H1 (cell line): ENCODE data around the gene KCNH1. TPM values are rescaled to one million over a fixed set of nuclear protein-coding genes. Genes with fewer than 3 reads are reported as not detected.

Experiments
- CTCF ChIA-PET: fragments of 300-600 bp; sonication (Branson Sonifier 250); formaldehyde crosslinking; loops from one replicate; lab custom pipeline; 2021; ENCODE audit not compliant: partially characterized antibody; lab: Charles Lee
- POLR2A ChIA-PET: fragments of 300-600 bp; sonication (Branson Sonifier 250); formaldehyde crosslinking; loops from one replicate; lab custom pipeline; 2021; ENCODE audit warnings: inconsistent platforms; ENCODE audit not compliant: partially characterized antibody; lab: Charles Lee
- DNase-seq, 2 experiments: peaks; one replicate each; pipeline versions ENCODE4 v3.0.0 to v3.0.0-alpha.2; 2010 to 2022; ENCODE audit warnings: low spot score in 2 of 2, low read depth in 1 of 2, mixed read lengths in 1 of 2
- FAIRE-seq: peaks from 2 replicates; lab custom pipeline; 2011; peaks lifted over from hg19 to GRCh38; lab: Jason Lieb, UNC
- H2AFZ ChIP-seq: 2 replicates; pipeline ENCODE4 v1.8.1; 2012; ENCODE audit warnings: low read length, inconsistent platforms
- H2AK5ac ChIP-seq: 2 replicates; pipeline ENCODE4 v1.6.1; 2013; ENCODE audit warnings: low read depth, low read length
- H2BK120ac ChIP-seq: replicated peaks from 2 replicates; pipeline ENCODE3; 2013; ENCODE audit warnings: low read depth, low read length, inconsistent platforms
- H2BK12ac ChIP-seq: 2 replicates; pipeline ENCODE4 v1.6.1; 2013; ENCODE audit warnings: low read depth, low read length
- H2BK15ac ChIP-seq: 2 replicates; pipeline ENCODE4 v1.6.1; 2013; ENCODE audit warnings: low read length
- H2BK20ac ChIP-seq: 2 replicates; pipeline ENCODE4 v1.6.1; 2013; ENCODE audit warnings: low read length
- H2BK5ac ChIP-seq: 2 replicates; pipeline ENCODE4 v1.6.1; 2013; ENCODE audit warnings: low read depth, low read length
- H3K14ac ChIP-seq: 2 replicates; pipeline ENCODE4 v1.6.1; 2013; ENCODE audit warnings: inconsistent platforms; ENCODE audit not compliant: insufficient read length
- H3K18ac ChIP-seq: 2 replicates; pipeline ENCODE4 v1.6.1; 2013; ENCODE audit warnings: low read length; ENCODE audit errors: extremely low read depth
- H3K23ac ChIP-seq: 2 replicates; pipeline ENCODE4 v1.6.1; 2013; ENCODE audit warnings: inconsistent platforms; ENCODE audit not compliant: insufficient read length
- H3K23me2 ChIP-seq: 2 replicates; pipeline ENCODE4 v1.6.1; 2013; ENCODE audit warnings: low read depth, low read length
- H3K27ac ChIP-seq: 2 replicates; pipeline ENCODE4 v1.6.1; 2011; ENCODE audit warnings: low read depth, low read length, inconsistent platforms
- H3K27me3 ChIP-seq, 4 experiments: replicated peaks in 1 of 4; 1 replicate in 1 of 4; 2 replicates in 3 of 4; pipeline versions ENCODE4 v1.6.1 to v1.8.1; 2011 to 2013; ENCODE audit warnings: low read length in 3 of 4, mild to moderate bottlenecking in 3 of 4, inconsistent platforms in 2 of 4, mixed read lengths in 2 of 4, moderate library complexity in 1 of 4; ENCODE audit not compliant: control insufficient read depth in 3 of 4, insufficient read depth in 3 of 4; ENCODE audit errors: extremely low read depth in 1 of 4
- H3K36me3 ChIP-seq, 4 experiments: 2 replicates each; pipeline versions ENCODE4 v1.6.1 to v1.8.1; 2011 to 2013; ENCODE audit warnings: mild to moderate bottlenecking in 4 of 4, low read length in 3 of 4, moderate library complexity in 2 of 4, control low read depth in 1 of 4, inconsistent platforms in 1 of 4; ENCODE audit not compliant: insufficient read depth in 4 of 4, control insufficient read depth in 2 of 4
- H3K4ac ChIP-seq: replicated peaks from 2 replicates; pipeline ENCODE3; 2013; ENCODE audit warnings: low read length, low read depth, mixed read lengths, inconsistent platforms; ENCODE audit not compliant: insufficient read length
- H3K4me1 ChIP-seq, 4 experiments: replicated peaks in 1 of 4; 1 replicate in 1 of 4; 2 replicates in 3 of 4; pipeline versions ENCODE4 v1.6.1 to v1.8.1; 2011 to 2013; ENCODE audit warnings: low read length in 3 of 4, inconsistent platforms in 2 of 4, mixed read lengths in 1 of 4; ENCODE audit not compliant: insufficient read depth in 4 of 4, control insufficient read depth in 3 of 4
- H3K4me2 ChIP-seq, 2 experiments: 2 replicates each; pipeline versions ENCODE4 v1.6.1 to v1.8.1; 2011 to 2013; ENCODE audit warnings: low read depth in 2 of 2, low read length in 2 of 2, control low read depth in 1 of 2, inconsistent platforms in 1 of 2, mild to moderate bottlenecking in 1 of 2; ENCODE audit not compliant: insufficient read depth in 1 of 2
- H3K4me3 ChIP-seq, 4 experiments: fragments of 200-600, 300-600 bp in 1 of 4; sonication (generic), shearing (Covaris generic), sonication (Bioruptor Twin) in 1 of 4; 2 replicates each; pipeline versions ENCODE4 v1.5.1 to v1.8.1; 2011 to 2016; ENCODE audit warnings: low read length in 4 of 4, low read depth in 3 of 4, control low read depth in 2 of 4, inconsistent platforms in 2 of 4, mild to moderate bottlenecking in 2 of 4, mixed read lengths in 1 of 4, moderate library complexity in 1 of 4; ENCODE audit not compliant: insufficient read depth in 2 of 4; ENCODE audit errors: extremely low read depth in 1 of 4
- H3K56ac ChIP-seq: replicated peaks from 2 replicates; pipeline ENCODE3; 2013; ENCODE audit warnings: low read depth, mild to moderate bottlenecking, mixed read lengths, low read length, inconsistent platforms; ENCODE audit not compliant: insufficient read length
- H3K79me1 ChIP-seq: 2 replicates; pipeline ENCODE4 v1.6.1; 2013; ENCODE audit warnings: low read depth, low read length, control low read depth
- H3K79me2 ChIP-seq, 2 experiments: 2 replicates each; pipeline versions ENCODE4 v1.6.1 to v1.8.1; 2012 to 2013; ENCODE audit warnings: low read length in 2 of 2, mild to moderate bottlenecking in 2 of 2, inconsistent platforms in 1 of 2; ENCODE audit not compliant: insufficient read depth in 2 of 2, control insufficient read depth in 1 of 2
- H3K9ac ChIP-seq, 4 experiments: replicated peaks in 1 of 4; 1 replicate in 1 of 4; 2 replicates in 3 of 4; pipeline versions ENCODE4 v1.6.1 to v1.8.1; 2011 to 2013; ENCODE audit warnings: low read depth in 3 of 4, low read length in 3 of 4, control low read depth in 2 of 4, mild to moderate bottlenecking in 2 of 4, moderate library complexity in 2 of 4, inconsistent platforms in 1 of 4; ENCODE audit errors: extremely low read depth in 1 of 4
- H3K9me3 ChIP-seq, 2 experiments: 2 replicates each; pipeline versions ENCODE4 v1.6.1 to v1.8.1; 2012 to 2013; ENCODE audit warnings: mild to moderate bottlenecking in 2 of 2, moderate library complexity in 2 of 2, control low read depth in 1 of 2, inconsistent platforms in 1 of 2, low read depth in 1 of 2, low read length in 1 of 2, mixed read lengths in 1 of 2; ENCODE audit not compliant: insufficient read depth in 2 of 2
- H4K20me1 ChIP-seq, 2 experiments: replicated peaks in 1 of 2; 2 replicates each; pipeline versions ENCODE3 to v1.8.1; 2011 to 2013; ENCODE audit warnings: inconsistent platforms in 2 of 2, low read length in 2 of 2, mild to moderate bottlenecking in 1 of 2; ENCODE audit not compliant: insufficient read depth in 2 of 2, control insufficient read depth in 1 of 2
- H4K5ac ChIP-seq: 2 replicates; pipeline ENCODE4 v1.6.1; 2013; ENCODE audit warnings: low read length, low read depth, mixed read lengths, inconsistent platforms; ENCODE audit not compliant: insufficient read length
- H4K8ac ChIP-seq: 2 replicates; pipeline ENCODE4 v1.8.0; 2013; ENCODE audit warnings: mild to moderate bottlenecking, moderate library complexity, low read length, inconsistent platforms; ENCODE audit not compliant: insufficient read depth; ENCODE audit errors: extremely low read depth
- H4K91ac ChIP-seq: replicated peaks from 2 replicates; pipeline ENCODE3; 2013; ENCODE audit warnings: low read length, mixed read lengths, inconsistent platforms; ENCODE audit not compliant: insufficient read length
- ATF2 ChIP-seq: IDR thresholded peaks from 2 replicates; pipeline ENCODE4 v1.6.1; 2012; ENCODE audit warnings: low read length, inconsistent platforms
- CBX8 ChIP-seq: fragments of 300-800, 300-1000 bp; sonication (generic); IDR thresholded peaks from 2 replicates; pipeline ENCODE4 v1.7.1; 2016; ENCODE audit warnings: low read depth, low read length, borderline replicate concordance
- E2F6 ChIP-seq: IDR thresholded peaks from 2 replicates; pipeline ENCODE4 v1.6.1; 2012; ENCODE audit warnings: inconsistent platforms
- FOSL1 ChIP-seq: IDR thresholded peaks from 2 replicates; pipeline ENCODE4 v1.6.1; 2011; ENCODE audit warnings: mild to moderate bottlenecking, low read depth, low read length, moderate library complexity; ENCODE audit not compliant: insufficient read depth
- KDM4A ChIP-seq: IDR thresholded peaks from one replicate; pipeline ENCODE4 v1.7.1; 2012; ENCODE audit warnings: low read depth, mild to moderate bottlenecking, moderate library complexity, low read length, inconsistent platforms; ENCODE audit not compliant: severe bottlenecking
- NRF1 ChIP-seq: IDR thresholded peaks from 2 replicates; pipeline ENCODE4 v1.6.1; 2011; ENCODE audit warnings: mild to moderate bottlenecking, low read depth, low read length, improper control_type of control experiment
- POLR2A ChIP-seq, 2 experiments: IDR thresholded peaks; 1 replicate in 1 of 2; 2 replicates in 1 of 2; pipeline ENCODE4 v1.6.1; 2011; ENCODE audit warnings: low read depth in 2 of 2, low read length in 2 of 2, mild to moderate bottlenecking in 2 of 2; ENCODE audit errors: control extremely low read depth in 1 of 2
- RFX5 ChIP-seq: IDR thresholded peaks from 2 replicates; pipeline ENCODE4 v1.6.1; 2011; ENCODE audit warnings: low read depth, low read length, improper control_type of control experiment, borderline replicate concordance
- RNF2 ChIP-seq: fragments of 200-900, 300-1000 bp; sonication (generic); IDR thresholded peaks from 2 replicates; pipeline ENCODE4 v1.7.1; 2016; ENCODE audit warnings: borderline replicate concordance, low read depth, mild to moderate bottlenecking, antibody characterized with exemption, low read length; ENCODE audit not compliant: poor library complexity, severe bottlenecking; ENCODE audit errors: missing control alignments
- SAP30 ChIP-seq: fragments of 300-600 bp; sonication (generic); IDR thresholded peaks from 2 replicates; pipeline ENCODE4 v1.7.1; 2012; ENCODE audit warnings: low read length, moderate library complexity, mild to moderate bottlenecking, inconsistent platforms; ENCODE audit not compliant: insufficient read depth, insufficient replicate concordance
- SP1 ChIP-seq: IDR thresholded peaks from 2 replicates; pipeline ENCODE4 v1.6.1; 2011; ENCODE audit warnings: low read depth, low read length
- TBP ChIP-seq: IDR thresholded peaks from 2 replicates; pipeline ENCODE4 v1.6.1; 2011; ENCODE audit warnings: low read depth, low read length, improper control_type of control experiment
- WGBS, 2 experiments: shearing (Covaris generic) in 1 of 2; methylation state at CpG; one replicate each; pipeline versions ENCODE4 v1.1.6 to v1.1.7; 2013 to 2015; ENCODE audit warnings: low lambda C conversion rate in 2 of 2, mixed read lengths in 2 of 2, inconsistent platforms in 1 of 2, low coverage in 1 of 2, missing lambda C conversion rate in 1 of 2; ENCODE audit not compliant: insufficient replicate concordance in 2 of 2, insufficient coverage in 1 of 2, insufficient read length in 1 of 2; ENCODE audit errors: extremely low coverage in 1 of 2, missing lambda C conversion rate in 1 of 2; 5-methylcytosine and 5-hydroxymethylcytosine counted together
- polyA plus RNA-seq, 7 experiments: library from polyadenylated mRNA; depleted of rRNA in 3 of 7; stranded (reverse) in 5 of 7; unstranded in 2 of 7; fragments of >200 nt in 5 of 7; fragments of 200-250 nt in 2 of 7; gene quantifications; 1 replicate in 5 of 7; 2 replicates in 1 of 7; 4 replicates in 1 of 7; pipeline versions ENCODE4 v1.2.1 to v1.2.3, GENCODE V29; 2011 to 2013; ENCODE audit warnings: missing spikeins in 2 of 7, mixed read lengths in 2 of 7
- total RNA-seq: library from RNA; stranded (reverse); fragmentation: NEBNext Ultra II Directional; extraction: Animal tissue kit (Norgen Biotek cat#: 25700); gene quantifications from 2 replicates; pipeline ENCODE4 v1.2.1, GENCODE V29; 2021

KCNH1 gene
- total and polyA plus RNA-seq, 2 of the 8 experiments (the other 6 are each of a cell fraction or from before 2014, with no cell fraction given), result 0.27 to 0.34 TPM

GRCh38 chr1:210912752-210913151 is 221.2 kb downstream of the KCNH1 start:
- H4K8ac ChIP-seq, result no peak overlapping the region
- no peak overlapping the region for H4K91ac ChIP-seq
- DNase-seq, result no peak
- H3K56ac ChIP-seq, result no peak overlapping the region
- no peak overlapping the region for H3K14ac ChIP-seq
- H4K20me1 ChIP-seq, result no peaks in the 10 kb centered on the region
- H3K27me3 ChIP-seq, result no peaks in the 10 kb centered on the region
- no peak overlapping the region for H2BK20ac ChIP-seq
- no peak overlapping the region for H2BK5ac ChIP-seq
- H3K36me3 ChIP-seq, result no peaks in the 10 kb centered on the region; a peak in 1 of 8 replicates
- no peak overlapping the region for H3K4me3 ChIP-seq
- H3K23me2 ChIP-seq, result no peaks in the 10 kb centered on the region
- no peak overlapping the region for H3K27ac ChIP-seq
- no peak overlapping the region for H3K23ac ChIP-seq
- H3K4me1 ChIP-seq, result no peaks in the 10 kb centered on the region; a peak in 1 of 7 replicates
- no peak overlapping the region for H2BK120ac ChIP-seq
- no peak overlapping the region for H2BK12ac ChIP-seq
- H3K9ac ChIP-seq, result no peak overlapping the region
- H2AFZ ChIP-seq, result no peak overlapping the region
- H2AK5ac ChIP-seq, result no peak overlapping the region
- POLR2A ChIA-PET, result no interaction called here
- no peaks in the 10 kb centered on the region for H3K9me3 ChIP-seq
- CTCF ChIA-PET, result interaction anchor here (1.6 kb wide), 1 partner anchor 13 kb away, joined by 3 read pairs; no protein-coding TSS in a partner anchor
- no peak overlapping the region for H3K18ac ChIP-seq
- H3K79me2 ChIP-seq, result no peaks in the 10 kb centered on the region
- 84% methylated on average over 2 of the region's 2 CpGs; no CpG with 5 or more reads in 1 of the 2 experiments for WGBS, 2 experiments
- H3K4me2 ChIP-seq, result no peak overlapping the region
- H3K4ac ChIP-seq, result no peak overlapping the region
- H3K79me1 ChIP-seq, result no peaks in the 10 kb centered on the region
- H2BK15ac ChIP-seq, result no peak overlapping the region
- no peak for FAIRE-seq
- no peak overlapping the region for H4K5ac ChIP-seq
- no peak for TF ChIP-seq CBX8
- no peak for TF ChIP-seq POLR2A (IDR thresholded peaks at IDR 0.05; ENCODE audit: control extremely low read depth in 1 of 2, low read depth in 2 of 2, low read length in 2 of 2)
- TF ChIP-seq SAP30, result no peak
- no peak for TF ChIP-seq SP1
- TF ChIP-seq KDM4A, result no peak
- TF ChIP-seq ATF2, result no peak
- no peak for TF ChIP-seq RFX5
- TF ChIP-seq E2F6, result no peak
- TF ChIP-seq FOSL1, result no peak
- no peak for TF ChIP-seq RNF2
- no peak for TF ChIP-seq NRF1
- no peak for TF ChIP-seq TBP
